HEK293 (cell line): ENCODE measurements around the gene SAYSD1.

ENCODE experiments used
- CTCF ChIA-PET: fragments of 350-600 bp; formaldehyde crosslinking; extraction: SDS; loops from one replicate; lab custom pipeline; 2021; ENCODE audit warnings: antibody characterized with exemption; lab: Yijun Ruan, JAX
- POLR2A ChIA-PET: fragments of 300-600 bp; formaldehyde crosslinking; extraction: SDS; loops from one replicate; lab custom pipeline; 2020; ENCODE audit warnings: antibody characterized with exemption, inconsistent platforms; lab: Yijun Ruan, JAX
- H3K27ac ChIP-seq: fragments of 200-500 bp; sonication (Bioruptor generic); 2 replicates; pipeline ENCODE4 v1.5.1; 2014; ENCODE audit warnings: low read depth, low read length, control low read depth, inconsistent platforms; ENCODE audit errors: extremely low read depth
- H3K36me3 ChIP-seq, 2 experiments: fragments of 200-500 bp in 1 of 2; sonication (Bioruptor generic) in 1 of 2; 1 replicate in 1 of 2; 2 replicates in 1 of 2; pipeline ENCODE4 v1.5.1; 2014 to 2017; ENCODE audit warnings: inconsistent platforms in 2 of 2, low read length in 2 of 2; ENCODE audit not compliant: control insufficient read depth in 2 of 2, insufficient read depth in 1 of 2
- H3K4me1 ChIP-seq: fragments of 200-500 bp; sonication (Bioruptor generic); 2 replicates; pipeline ENCODE4 v1.5.1; 2014; ENCODE audit warnings: mild to moderate bottlenecking, low read length, inconsistent platforms; ENCODE audit not compliant: control insufficient read depth, insufficient read depth
- H3K4me3 ChIP-seq: 2 replicates; pipeline ENCODE4 v1.5.1; 2011; ENCODE audit warnings: low read depth, mild to moderate bottlenecking, control low read depth, low read length, moderate library complexity
- H3K9me3 ChIP-seq: fragments of 200-500 bp; sonication (Bioruptor generic); 2 replicates; pipeline ENCODE4 v1.5.1; 2014; ENCODE audit warnings: low read depth, low read length, inconsistent platforms; ENCODE audit not compliant: control insufficient read depth, insufficient read depth
- GLIS1 ChIP-seq: fragments of 450-650 bp; formaldehyde crosslinking; IDR thresholded peaks from 2 replicates; pipeline ENCODE4 v1.5.1; 2016; ENCODE audit warnings: missing biosample characterization, missing genetic modification characterization
- HOXA7 ChIP-seq: sonication (generic); formaldehyde crosslinking; IDR thresholded peaks from 2 replicates; pipeline ENCODE4 v1.8.1; 2022; ENCODE audit warnings: missing genetic modification reagents, borderline replicate concordance
- INSM2 ChIP-seq: fragments of 450-650 bp; formaldehyde crosslinking; IDR thresholded peaks from 2 replicates; pipeline ENCODE4 v1.5.1; 2016; ENCODE audit warnings: missing biosample characterization, missing genetic modification characterization
- KLF7 ChIP-seq: fragments of 450-650 bp; formaldehyde crosslinking; IDR thresholded peaks from 2 replicates; pipeline ENCODE4 v1.5.1; 2016; ENCODE audit warnings: missing biosample characterization, missing genetic modification characterization, borderline replicate concordance
- KLF9 ChIP-seq: fragments of 450-650 bp; formaldehyde crosslinking; IDR thresholded peaks from 2 replicates; pipeline ENCODE4 v1.5.1; 2016; ENCODE audit warnings: missing biosample characterization, missing genetic modification characterization, low read depth
- PRDM4 ChIP-seq: fragments of 450-650 bp; formaldehyde crosslinking; IDR thresholded peaks from 2 replicates; pipeline ENCODE4 v1.5.1; 2017; ENCODE audit warnings: missing biosample characterization, missing genetic modification characterization
- ZNF132 ChIP-seq: fragments of 450-650 bp; formaldehyde crosslinking; IDR thresholded peaks from 2 replicates; pipeline ENCODE4 v1.5.1; 2017; ENCODE audit warnings: missing biosample characterization, missing genetic modification characterization, borderline replicate concordance
- ZNF211 ChIP-seq: fragments of 450-650 bp; formaldehyde crosslinking; IDR thresholded peaks from 2 replicates; pipeline ENCODE4 v1.5.1; 2016; ENCODE audit warnings: low read depth, missing biosample characterization, missing genetic modification characterization
- ZNF239 ChIP-seq: fragments of 450-650 bp; formaldehyde crosslinking; IDR thresholded peaks from 2 replicates; pipeline ENCODE4 v1.5.1; 2016; ENCODE audit warnings: missing biosample characterization, missing genetic modification characterization
- ZNF248 ChIP-seq: fragments of 450-650 bp; formaldehyde crosslinking; IDR thresholded peaks from 2 replicates; pipeline ENCODE4 v1.5.1; 2017; ENCODE audit warnings: missing biosample characterization, missing genetic modification characterization
- ZNF26 ChIP-seq: fragments of 450-650 bp; formaldehyde crosslinking; IDR thresholded peaks from 2 replicates; pipeline ENCODE4 v1.5.1; 2016; ENCODE audit warnings: missing biosample characterization, missing genetic modification characterization
- ZNF280D ChIP-seq: fragments of 450-650 bp; formaldehyde crosslinking; IDR thresholded peaks from 2 replicates; pipeline ENCODE4 v1.5.1; 2016; ENCODE audit warnings: missing biosample characterization, missing genetic modification characterization
- ZNF302 ChIP-seq: fragments of 450-650 bp; formaldehyde crosslinking; IDR thresholded peaks from 2 replicates; pipeline ENCODE4 v1.5.1; 2016; ENCODE audit warnings: missing biosample characterization, missing genetic modification characterization, low read depth
- ZNF433 ChIP-seq: fragments of 450-650 bp; formaldehyde crosslinking; IDR thresholded peaks from 2 replicates; pipeline ENCODE4 v1.5.1; 2016; ENCODE audit warnings: missing biosample characterization, missing genetic modification characterization, low read depth
- ZNF513 ChIP-seq: fragments of 450-650 bp; IDR thresholded peaks from 2 replicates; pipeline ENCODE4 v1.5.1; 2018; ENCODE audit warnings: missing biosample characterization, missing genetic modification characterization
- ZNF530 ChIP-seq: fragments of 450-650 bp; formaldehyde crosslinking; IDR thresholded peaks from 2 replicates; pipeline ENCODE4 v1.5.1; 2016; ENCODE audit warnings: low read depth, missing biosample characterization, missing genetic modification characterization
- ZNF544 ChIP-seq: fragments of 450-650 bp; formaldehyde crosslinking; IDR thresholded peaks from 2 replicates; pipeline ENCODE4 v1.5.0; 2017; ENCODE audit warnings: missing biosample characterization, missing genetic modification characterization
- ZNF548 ChIP-seq: fragments of 450-650 bp; formaldehyde crosslinking; IDR thresholded peaks from 2 replicates; pipeline ENCODE4 v1.5.1; 2016; ENCODE audit warnings: missing biosample characterization, missing genetic modification characterization
- ZNF610 ChIP-seq: fragments of 450-650 bp; formaldehyde crosslinking; IDR thresholded peaks from 2 replicates; pipeline ENCODE4 v1.5.1; 2016; ENCODE audit warnings: missing biosample characterization, missing genetic modification characterization, borderline replicate concordance
- ZNF747 ChIP-seq: fragments of 450-650 bp; formaldehyde crosslinking; IDR thresholded peaks from 2 replicates; pipeline ENCODE4 v1.5.1; 2016; ENCODE audit warnings: missing biosample characterization, missing genetic modification characterization
- ZSCAN30 ChIP-seq: fragments of 450-650 bp; IDR thresholded peaks from 2 replicates; pipeline ENCODE4 v1.5.1; 2018; ENCODE audit warnings: missing biosample characterization, mild to moderate bottlenecking, missing genetic modification characterization, moderate library complexity
- TF ChIP-seq, protein P1 (sequence below): fragments of 450-650 bp; formaldehyde crosslinking; IDR thresholded peaks from 2 replicates; pipeline ENCODE4 v1.5.1; 2016; ENCODE audit warnings: missing biosample characterization, missing genetic modification characterization
- TF ChIP-seq, protein P2 (sequence below): fragments of 450-650 bp; formaldehyde crosslinking; IDR thresholded peaks from 2 replicates; pipeline ENCODE4 v1.5.1; 2016; ENCODE audit warnings: missing biosample characterization, missing genetic modification characterization

SAYSD1 gene

GRCh38 chr6:39072830-39073229 lies 42.2 kb downstream of the SAYSD1 start:
- H3K27ac ChIP-seq: no peak overlapping the region
- TF ChIP-seq, protein P1, sequence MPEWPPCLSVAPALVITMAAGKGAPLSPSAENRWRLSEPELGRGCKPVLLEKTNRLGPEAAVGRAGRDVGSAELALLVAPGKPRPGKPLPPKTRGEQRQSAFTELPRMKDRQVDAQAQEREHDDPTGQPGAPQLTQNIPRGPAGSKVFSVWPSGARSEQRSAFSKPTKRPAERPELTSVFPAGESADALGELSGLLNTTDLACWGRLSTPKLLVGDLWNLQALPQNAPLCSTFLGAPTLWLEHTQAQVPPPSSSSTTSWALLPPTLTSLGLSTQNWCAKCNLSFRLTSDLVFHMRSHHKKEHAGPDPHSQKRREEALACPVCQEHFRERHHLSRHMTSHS: no peak
- no peak for TF ChIP-seq GLIS1 (tag by site-specific recombination)
- TF ChIP-seq KLF9 (tag by site-specific recombination): no peak
- TF ChIP-seq ZNF248: no peak
- TF ChIP-seq, all 188 proteins: peak for 0
- POLR2A ChIA-PET: no interaction called here
- CTCF ChIA-PET: no interaction called here
- Histone ChIP-seq H3K36me3 (no peaks in the 10 kb centered on the region), H3K4me1 (no peaks in the 10 kb centered on the region), H3K9me3 (no peaks in the 10 kb centered on the region; the same call in 1 of the 2 replicates), H3K4me3 (no peak overlapping the region)

DNA sequence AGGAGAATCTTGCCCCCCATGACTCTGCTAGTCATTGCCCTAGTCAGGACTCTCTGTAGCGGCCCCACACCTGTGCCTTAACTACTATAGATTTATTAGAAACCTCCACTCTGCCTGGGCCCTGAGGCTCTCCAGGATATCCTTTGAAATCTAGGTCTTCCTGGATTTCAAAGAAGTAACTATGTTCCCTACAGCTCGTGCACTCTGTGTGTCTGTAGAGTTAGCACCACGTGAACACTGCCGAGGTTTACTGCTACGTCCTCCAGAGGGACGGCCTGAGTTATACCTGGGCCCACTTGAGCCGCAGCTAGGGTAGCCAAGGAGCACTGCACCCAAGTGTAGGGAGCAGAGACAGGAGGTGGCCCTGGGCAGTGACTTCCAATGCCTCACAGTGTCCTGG lies 46.6 kb downstream of the SAYSD1 start:
- Histone ChIP-seq H3K27ac (no peak overlapping the region), H3K4me1 (no peaks in the 10 kb centered on the region), H3K4me3 (no peak overlapping the region), H3K36me3 (no peaks in the 10 kb centered on the region), H3K9me3 (no peaks in the 10 kb centered on the region; the same call in 1 of the 2 replicates)
- CTCF ChIA-PET: interaction anchor here (0.6 kb wide), 1 partner anchor 888 kb away, joined by 3 read pairs; no protein-coding TSS in a partner anchor
- POLR2A ChIA-PET: no interaction called here
- TF ChIP-seq ZNF132 (no peak), ZNF544 (no peak), ZNF302 (tag by site-specific recombination) (no peak), ZNF513 (tag by site-specific recombination) (no peak), ZNF433 (tag by site-specific recombination) (no peak), INSM2 (tag by site-specific recombination) (no peak), ZSCAN30 (tag by site-specific recombination) (no peak), ZNF239 (tag by site-specific recombination) (no peak), ZNF26 (tag by site-specific recombination) (no peak), ZNF747 (tag by site-specific recombination) (no peak), KLF7 (tag by site-specific recombination) (no peak), ZNF280D (tag by site-specific recombination) (no peak), ZNF610 (tag by site-specific recombination) (no peak), HOXA7 (CRISPR knock-in tag) (no peak), ZNF548 (no peak), ZNF530 (tag by site-specific recombination) (no peak), PRDM4 (tag by site-specific recombination) (no peak), ZNF211 (tag by site-specific recombination) (no peak)
- TF ChIP-seq, protein P2, sequence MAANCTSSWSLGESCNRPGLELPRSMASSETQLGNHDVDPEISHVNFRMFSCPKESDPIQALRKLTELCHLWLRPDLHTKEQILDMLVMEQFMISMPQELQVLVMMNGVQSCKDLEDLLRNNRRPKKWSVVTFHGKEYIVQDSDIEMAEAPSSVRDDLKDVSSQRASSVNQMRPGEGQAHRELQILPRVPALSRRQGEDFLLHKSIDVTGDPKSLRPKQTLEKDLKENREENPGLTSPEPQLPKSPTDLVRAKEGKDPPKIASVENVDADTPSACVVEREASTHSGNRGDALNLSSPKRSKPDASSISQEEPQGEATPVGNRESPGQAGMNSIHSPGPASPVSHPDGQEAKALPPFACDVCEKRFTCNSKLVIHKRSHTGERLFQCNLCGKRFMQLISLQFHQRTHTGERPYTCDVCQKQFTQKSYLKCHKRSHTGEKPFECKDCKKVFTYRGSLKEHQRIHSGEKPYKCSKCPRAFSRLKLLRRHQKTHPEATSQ (tag by site-specific recombination): no peak
